ENCODE data around the gene ZNF277.

- TF ChIP-seq KLF16 (tag by site-specific recombination; IDR thresholded peaks at IDR 0.05) (no peak), ZNF792 (tag by site-specific recombination; IDR thresholded peaks at IDR 0.05) (no peak), ZBTB11 (tag by site-specific recombination; conservative IDR thresholded peaks at IDR 0.05; ENCODE audit: low read depth) (no peak), ZNF350 (tag by site-specific recombination; IDR thresholded peaks at IDR 0.05) (no peak)
- TF ChIP-seq, protein P1, sequence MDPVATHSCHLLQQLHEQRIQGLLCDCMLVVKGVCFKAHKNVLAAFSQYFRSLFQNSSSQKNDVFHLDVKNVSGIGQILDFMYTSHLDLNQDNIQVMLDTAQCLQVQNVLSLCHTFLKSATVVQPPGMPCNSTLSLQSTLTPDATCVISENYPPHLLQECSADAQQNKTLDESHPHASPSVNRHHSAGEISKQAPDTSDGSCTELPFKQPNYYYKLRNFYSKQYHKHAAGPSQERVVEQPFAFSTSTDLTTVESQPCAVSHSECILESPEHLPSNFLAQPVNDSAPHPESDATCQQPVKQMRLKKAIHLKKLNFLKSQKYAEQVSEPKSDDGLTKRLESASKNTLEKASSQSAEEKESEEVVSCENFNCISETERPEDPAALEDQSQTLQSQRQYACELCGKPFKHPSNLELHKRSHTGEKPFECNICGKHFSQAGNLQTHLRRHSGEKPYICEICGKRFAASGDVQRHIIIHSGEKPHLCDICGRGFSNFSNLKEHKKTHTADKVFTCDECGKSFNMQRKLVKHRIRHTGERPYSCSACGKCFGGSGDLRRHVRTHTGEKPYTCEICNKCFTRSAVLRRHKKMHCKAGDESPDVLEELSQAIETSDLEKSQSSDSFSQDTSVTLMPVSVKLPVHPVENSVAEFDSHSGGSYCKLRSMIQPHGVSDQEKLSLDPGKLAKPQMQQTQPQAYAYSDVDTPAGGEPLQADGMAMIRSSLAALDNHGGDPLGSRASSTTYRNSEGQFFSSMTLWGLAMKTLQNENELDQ (tag by site-specific recombination; IDR thresholded peaks at IDR 0.05; ENCODE audit: low read depth) = no peak
These were observed 29.6 kb upstream of the ZNF277 start for GRCh38 chr7:112176693-112177415.
